ENCODE results near the gene CCDC167. TPM values are rescaled to one million over a fixed set of nuclear protein-coding genes. Genes with fewer than 3 reads are reported as not detected.

Gene CCDC167
- total and polyA plus RNA-seq, 2 of the 8 experiments (the other 6 are each of a cell fraction or from before 2014, with no cell fraction given) = 11.0 to 26.5 TPM

DNA sequence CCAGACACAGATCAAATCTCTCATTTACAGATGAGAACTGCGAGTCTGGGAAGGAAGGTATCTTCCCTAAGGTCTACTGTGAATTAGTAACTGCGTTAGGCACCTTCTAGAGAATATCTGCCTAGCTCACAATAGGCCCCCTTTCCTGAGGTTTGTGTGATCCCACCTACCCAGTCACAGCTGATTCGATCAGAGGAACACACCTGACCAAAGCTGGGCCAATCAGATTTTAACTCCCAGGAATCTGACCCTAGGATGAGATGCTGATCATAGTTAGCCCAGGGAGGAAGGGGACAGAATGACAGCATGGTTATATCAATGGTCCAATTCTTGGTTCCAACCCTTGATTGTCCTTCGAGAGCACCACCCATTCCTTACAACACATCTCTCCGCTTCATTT, 7.4 kb upstream of the CCDC167 start (continued):
- no peak for TF ChIP-seq CHD7 (IDR thresholded peaks at IDR 0.05; ENCODE audit: insufficient replicate concordance, low read length)
- TF ChIP-seq SP1 (IDR thresholded peaks at IDR 0.05; ENCODE audit: low read depth, low read length) = peak; percentile 51; the same call in 1 of the 2 replicates
- no peak for TF ChIP-seq CTBP2 (IDR thresholded peaks at IDR 0.05; ENCODE audit: borderline replicate concordance, insufficient read depth, insufficient read length, low read length)
